Measurements from ENCODE around the gene LRRC27. TPM values are rescaled to one million over a fixed set of nuclear protein-coding genes. Genes with fewer than 3 reads are reported as not detected.

Gene LRRC27
- total and polyA plus RNA-seq, 2 experiments from 2014 or later, result 7.5 to 9.6 TPM

GRCh38 chr10:132425029-132425756 lies 93.2 kb downstream of the LRRC27 start:
- no peaks in the 10 kb centered on the region for H3K27me3 ChIP-seq (replicated peaks; ENCODE audit: insufficient read depth)
- H3K9me2 ChIP-seq (ENCODE audit: insufficient read depth), result no peaks in the 10 kb centered on the region; the same call in 1 of the 2 replicates
- H3K36me3 ChIP-seq (ENCODE audit: low read depth), result no peaks in the 10 kb centered on the region
- H4K20me1 ChIP-seq (ENCODE audit: insufficient read depth), result no peaks in the 10 kb centered on the region
- 85 to 92% methylated on average over 39 to 61 of the region's 61 CpGs for WGBS, 2 experiments (ENCODE audit: low coverage in 1 of 2, low lambda C conversion rate in 2 of 2, missing lambda C conversion rate in 2 of 2)
- no peak for DNase-seq
- no peak overlapping the region for H3K9ac ChIP-seq
- no peak overlapping the region for H3K4me3 ChIP-seq
- no peak overlapping the region for H3K27ac ChIP-seq
- H3K79me2 ChIP-seq (ENCODE audit: insufficient read depth), result no peaks in the 10 kb centered on the region
- TF ChIP-seq EZH2phosphoT487 (IDR thresholded peaks at IDR 0.05; ENCODE audit: insufficient read depth, low read depth), result no peak
- no peak for TF ChIP-seq EZH2 (IDR thresholded peaks at IDR 0.05; ENCODE audit: insufficient read depth, poor library complexity, severe bottlenecking)
- no peaks in the 10 kb centered on the region for H3F3A ChIP-seq (ENCODE audit: insufficient read depth)
- H2AFZ ChIP-seq, result no peak overlapping the region
- no peak overlapping the region for H3K4me2 ChIP-seq (ENCODE audit: unreplicated experiment)
- in situ Hi-C loops (cut with MboI), result no loop called here
- H3K9me3 ChIP-seq (ENCODE audit: low read depth), result no peaks in the 10 kb centered on the region
- H3K4me1 ChIP-seq (ENCODE audit: insufficient read depth), result peaks cover 8% of the 10 kb centered on the region

- H3K27me3 ChIP-seq (replicated peaks; ENCODE audit: insufficient read depth), result no peaks in the 10 kb centered on the region
- no peaks in the 10 kb centered on the region for H4K20me1 ChIP-seq (ENCODE audit: insufficient read depth)
- no peaks in the 10 kb centered on the region; the same call in 1 of the 2 replicates for H3K9me2 ChIP-seq (ENCODE audit: insufficient read depth)
- H3K36me3 ChIP-seq (ENCODE audit: low read depth), result no peaks in the 10 kb centered on the region
- no peaks in the 10 kb centered on the region for H3K9me3 ChIP-seq (ENCODE audit: low read depth)
- peaks cover 8% of the 10 kb centered on the region for H3K4me1 ChIP-seq (ENCODE audit: insufficient read depth)
- no peak overlapping the region for H3K9ac ChIP-seq
- 87 to 91% methylated on average over 9 of the region's 9 CpGs for WGBS, 2 experiments (ENCODE audit: low coverage in 1 of 2, low lambda C conversion rate in 2 of 2, missing lambda C conversion rate in 2 of 2)
- H3K79me2 ChIP-seq (ENCODE audit: insufficient read depth), result no peaks in the 10 kb centered on the region
- no peak overlapping the region for H3K4me2 ChIP-seq (ENCODE audit: unreplicated experiment)
- in situ Hi-C loops (cut with MboI), result no loop called here
- TF ChIP-seq EZH2phosphoT487 (IDR thresholded peaks at IDR 0.05; ENCODE audit: insufficient read depth, low read depth), result no peak
- no peak for TF ChIP-seq EZH2 (IDR thresholded peaks at IDR 0.05; ENCODE audit: insufficient read depth, poor library complexity, severe bottlenecking)
- H3K27ac ChIP-seq, result no peak overlapping the region
- H3K4me3 ChIP-seq, result no peak overlapping the region
- DNase-seq, result no peak
- no peaks in the 10 kb centered on the region for H3F3A ChIP-seq (ENCODE audit: insufficient read depth)
- H2AFZ ChIP-seq, result no peak overlapping the region
Observed at GRCh38 chr10:132425757-132426155, 93.8 kb downstream of the LRRC27 start.

DNA sequence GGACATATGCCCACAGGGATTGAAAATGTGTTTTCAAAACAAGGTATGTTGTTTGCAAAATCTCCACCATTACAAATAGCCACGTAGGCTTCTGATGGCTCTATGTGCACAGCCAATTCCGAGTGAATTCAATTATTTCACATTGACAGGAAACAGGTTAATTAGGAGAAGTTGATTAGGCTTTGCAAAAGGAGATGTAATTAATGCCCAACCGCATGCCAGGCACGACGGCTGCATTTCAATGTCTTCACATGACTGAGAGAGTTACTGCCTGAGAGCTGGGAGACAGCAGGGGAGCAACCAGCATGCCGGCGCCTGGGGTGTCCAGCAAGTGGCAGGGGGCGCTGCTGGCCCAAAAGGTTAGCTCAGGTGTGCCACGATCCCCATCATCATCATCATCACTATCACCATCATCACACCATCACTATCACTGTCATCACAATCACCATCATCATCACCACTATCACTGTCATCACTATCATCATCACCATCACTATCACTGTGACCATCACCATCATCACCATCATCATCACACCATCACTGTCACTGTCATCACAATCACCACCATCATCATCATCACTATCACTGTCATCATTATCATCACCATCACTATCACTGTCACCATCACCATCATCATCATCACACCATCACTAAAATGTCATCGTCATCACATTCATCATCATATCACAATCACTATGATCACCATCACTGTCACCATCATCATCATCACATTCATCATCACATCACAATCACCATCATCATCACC lies 95.2 kb downstream of the LRRC27 start:
- in situ Hi-C loops (cut with MboI), result no loop called here
- Histone ChIP-seq H3K4me3 (no peak overlapping the region), H3K27ac (no peak overlapping the region), H3K9me2 (ENCODE audit: insufficient read depth) (no peaks in the 10 kb centered on the region; the same call in 1 of the 2 replicates), H3F3A (ENCODE audit: insufficient read depth) (no peaks in the 10 kb centered on the region), H3K79me2 (ENCODE audit: insufficient read depth) (no peaks in the 10 kb centered on the region), H3K27me3 (replicated peaks; ENCODE audit: insufficient read depth) (no peaks in the 10 kb centered on the region), H2AFZ (no peak overlapping the region), H3K36me3 (ENCODE audit: low read depth) (no peaks in the 10 kb centered on the region), H4K20me1 (ENCODE audit: insufficient read depth) (no peaks in the 10 kb centered on the region), H3K9ac (no peak overlapping the region), H3K4me2 (ENCODE audit: unreplicated experiment) (no peak overlapping the region), H3K4me1 (ENCODE audit: insufficient read depth) (no peaks in the 10 kb centered on the region), H3K9me3 (ENCODE audit: low read depth) (no peaks in the 10 kb centered on the region)
- DNase-seq, result no peak
- WGBS, 2 experiments (ENCODE audit: low coverage in 1 of 2, low lambda C conversion rate in 2 of 2, missing lambda C conversion rate in 2 of 2), result 86 to 87% methylated on average over 10 of the region's 10 CpGs
- no peak for TF ChIP-seq EZH2phosphoT487 (IDR thresholded peaks at IDR 0.05; ENCODE audit: insufficient read depth, low read depth)
- no peak for TF ChIP-seq EZH2 (IDR thresholded peaks at IDR 0.05; ENCODE audit: insufficient read depth, poor library complexity, severe bottlenecking)

DNA sequence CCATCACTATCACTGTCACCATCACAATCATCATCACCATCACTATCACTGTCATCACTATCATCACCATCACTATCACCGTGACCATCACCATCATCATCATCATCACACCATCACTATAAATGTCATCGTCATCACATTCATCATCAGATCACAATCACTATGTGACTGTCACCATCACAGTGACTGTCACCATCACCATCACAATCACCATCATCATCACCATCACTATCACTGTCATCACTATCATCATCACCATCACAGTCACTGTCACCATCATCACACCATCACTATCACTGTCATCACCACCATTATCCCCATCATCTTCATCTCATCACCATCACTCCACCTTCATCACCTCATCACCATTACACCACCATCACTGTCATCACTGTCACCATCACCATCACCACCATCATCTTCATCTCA lies 96.0 kb downstream of the LRRC27 start:
- H3K27ac ChIP-seq, result no peak overlapping the region
- WGBS, 2 experiments (ENCODE audit: low coverage in 1 of 2, low lambda C conversion rate in 2 of 2, missing lambda C conversion rate in 2 of 2), result 88 to 90% methylated on average over 2 of the region's 2 CpGs
- no peaks in the 10 kb centered on the region; the same call in 1 of the 2 replicates for H3K9me2 ChIP-seq (ENCODE audit: insufficient read depth)
- no peaks in the 10 kb centered on the region for H3F3A ChIP-seq (ENCODE audit: insufficient read depth)
- no peak overlapping the region for H2AFZ ChIP-seq
- TF ChIP-seq EZH2 (IDR thresholded peaks at IDR 0.05; ENCODE audit: insufficient read depth, poor library complexity, severe bottlenecking) (no peak), EZH2phosphoT487 (IDR thresholded peaks at IDR 0.05; ENCODE audit: insufficient read depth, low read depth) (no peak)
- no peaks in the 10 kb centered on the region for H3K79me2 ChIP-seq (ENCODE audit: insufficient read depth)
- no peaks in the 10 kb centered on the region for H4K20me1 ChIP-seq (ENCODE audit: insufficient read depth)
- no peak overlapping the region for H3K4me3 ChIP-seq
- no peaks in the 10 kb centered on the region for H3K9me3 ChIP-seq (ENCODE audit: low read depth)
- no peaks in the 10 kb centered on the region for H3K36me3 ChIP-seq (ENCODE audit: low read depth)
- H3K4me2 ChIP-seq (ENCODE audit: unreplicated experiment), result no peak overlapping the region
- H3K4me1 ChIP-seq (ENCODE audit: insufficient read depth), result no peaks in the 10 kb centered on the region
- in situ Hi-C loops (cut with MboI), result no loop called here
- DNase-seq, result no peak
- H3K27me3 ChIP-seq (replicated peaks; ENCODE audit: insufficient read depth), result no peaks in the 10 kb centered on the region
- no peak overlapping the region for H3K9ac ChIP-seq
